Hepatocyte (in vitro differentiated cells): Measurements from ENCODE around the gene TLR8.

ENCODE experiments used
- CTCF ChIP-seq: fragments of 200-600 bp; sonication (generic); IDR thresholded peaks from 2 replicates; pipeline ENCODE4 v1.5.1; 2016; ENCODE audit warnings: antibody characterized with exemption, mild to moderate bottlenecking; ENCODE audit not compliant: poor library complexity
- EZH2 ChIP-seq: fragments of 200-600 bp; sonication (generic); IDR thresholded peaks from 2 replicates; pipeline ENCODE4 v1.6.1; 2016; ENCODE audit warnings: antibody characterized with exemption, mild to moderate bottlenecking, borderline replicate concordance

- TF ChIP-seq EZH2: no peak
- no peak for TF ChIP-seq CTCF
Observed at GRCh38 chrX:12954376-12954775, 48.0 kb downstream of the TLR8 start.
